ENCODE data around the gene TBX6.
A peak's percentile ranks its signal among the peaks of the same experiment; 100 is the strongest.

The TBX6 gene

DNA sequence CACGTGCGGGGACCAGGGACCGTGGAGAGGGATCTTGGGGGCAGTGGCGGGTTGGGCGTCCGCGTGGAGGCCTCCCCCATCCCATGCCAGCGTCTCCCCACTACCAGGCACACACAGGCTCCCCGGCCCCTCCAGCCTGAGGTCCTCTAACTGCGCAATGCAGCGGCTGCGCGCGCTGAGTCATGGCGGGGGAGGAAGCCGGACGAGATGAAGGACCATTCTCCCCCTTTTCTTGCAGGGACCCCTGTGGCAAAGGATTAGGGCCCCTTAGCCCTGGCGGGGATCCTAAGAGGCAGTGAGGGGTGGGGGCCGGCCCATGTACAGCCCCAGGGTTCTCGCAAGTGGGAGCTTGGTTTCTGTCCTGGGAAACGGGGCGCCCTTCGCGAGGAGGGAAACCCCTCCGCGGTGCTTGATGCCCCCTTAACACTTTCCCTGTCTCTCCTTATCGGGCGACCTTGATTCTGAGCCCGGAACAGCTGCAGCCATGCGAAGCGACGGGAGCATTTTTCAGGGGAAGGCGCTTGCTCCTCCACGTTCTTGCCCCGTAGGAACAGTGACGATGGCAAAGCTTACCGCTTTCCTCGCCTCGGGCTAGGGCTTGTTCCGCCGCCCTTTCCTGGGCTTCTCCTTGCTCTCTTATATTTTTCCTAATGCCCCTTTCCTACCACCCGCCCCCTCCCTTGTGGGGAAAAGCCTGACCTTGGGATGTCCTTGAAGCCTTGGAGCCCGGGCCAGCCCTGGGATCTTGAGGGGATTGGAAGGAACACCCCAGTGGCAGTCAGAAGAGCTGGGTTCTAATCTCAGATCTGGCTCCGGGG lies 25.6 kb downstream of the TBX6 start:
- no peak for DNase-seq (ENCODE audit: low read depth, low spot score)
- H3K4me3 ChIP-seq (ENCODE audit: low read depth, low read length), result peak overlapping the region; percentile 97
- in situ Hi-C loops (cut with HindIII; ENCODE audit: low sequenced_read_pairs), result no loop called here
- TF ChIP-seq, protein P1, sequence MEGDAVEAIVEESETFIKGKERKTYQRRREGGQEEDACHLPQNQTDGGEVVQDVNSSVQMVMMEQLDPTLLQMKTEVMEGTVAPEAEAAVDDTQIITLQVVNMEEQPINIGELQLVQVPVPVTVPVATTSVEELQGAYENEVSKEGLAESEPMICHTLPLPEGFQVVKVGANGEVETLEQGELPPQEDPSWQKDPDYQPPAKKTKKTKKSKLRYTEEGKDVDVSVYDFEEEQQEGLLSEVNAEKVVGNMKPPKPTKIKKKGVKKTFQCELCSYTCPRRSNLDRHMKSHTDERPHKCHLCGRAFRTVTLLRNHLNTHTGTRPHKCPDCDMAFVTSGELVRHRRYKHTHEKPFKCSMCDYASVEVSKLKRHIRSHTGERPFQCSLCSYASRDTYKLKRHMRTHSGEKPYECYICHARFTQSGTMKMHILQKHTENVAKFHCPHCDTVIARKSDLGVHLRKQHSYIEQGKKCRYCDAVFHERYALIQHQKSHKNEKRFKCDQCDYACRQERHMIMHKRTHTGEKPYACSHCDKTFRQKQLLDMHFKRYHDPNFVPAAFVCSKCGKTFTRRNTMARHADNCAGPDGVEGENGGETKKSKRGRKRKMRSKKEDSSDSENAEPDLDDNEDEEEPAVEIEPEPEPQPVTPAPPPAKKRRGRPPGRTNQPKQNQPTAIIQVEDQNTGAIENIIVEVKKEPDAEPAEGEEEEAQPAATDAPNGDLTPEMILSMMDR (IDR thresholded peaks at IDR 0.05; ENCODE audit: low read depth, low read length), result no peak

DNA sequence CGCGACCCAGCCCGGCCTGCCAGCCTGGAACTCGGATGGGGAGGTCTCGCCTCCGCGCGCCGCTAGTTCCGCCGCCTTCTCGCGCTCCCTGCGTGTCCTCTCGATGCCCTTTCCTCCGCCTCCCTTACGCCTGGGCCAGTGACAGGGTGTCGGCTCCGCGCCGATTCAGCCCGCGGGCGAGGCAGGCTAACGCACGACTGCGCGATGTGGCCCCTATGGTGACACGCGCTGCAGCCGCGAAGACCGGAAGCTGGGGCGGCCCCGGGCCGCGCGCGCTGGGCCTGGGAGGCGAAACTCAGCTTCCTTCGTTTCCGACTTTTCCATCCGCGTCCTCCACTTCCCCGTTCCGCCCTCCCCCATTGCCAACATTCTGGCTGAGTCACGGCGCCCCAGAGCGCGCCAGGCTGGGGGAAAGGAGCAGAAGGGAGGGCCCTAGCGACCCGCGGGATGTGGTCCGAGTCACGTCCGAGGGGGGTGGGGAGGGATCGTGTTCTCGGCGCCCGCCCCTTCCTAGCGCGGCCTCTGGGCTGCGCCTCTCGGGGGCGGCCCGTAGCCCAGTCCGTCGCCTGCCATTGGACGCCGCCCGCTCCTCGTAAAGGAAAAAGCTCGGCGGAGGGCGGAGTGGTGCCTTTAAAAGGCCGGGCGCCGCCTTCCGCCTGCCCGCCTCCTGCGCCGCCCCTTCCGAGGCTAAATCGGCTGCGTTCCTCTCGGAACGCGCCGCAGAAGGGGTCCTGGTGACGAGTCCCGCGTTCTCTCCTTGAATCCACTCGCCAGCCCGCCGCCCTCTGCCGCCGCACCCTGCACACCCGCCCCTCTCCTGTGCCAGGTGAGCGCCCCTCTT lies 26.4 kb downstream of the TBX6 start, which contains the start of gene ALDOA:
Gene ALDOA, plus strand, starts transcription at position 659 of the 841 bp plus-strand sequence. CDS start 1,138 bp downstream, outside the sequence.
- TF ChIP-seq, protein P1 (IDR thresholded peaks at IDR 0.05; ENCODE audit: low read depth, low read length), result no peak
- in situ Hi-C loops (cut with HindIII; ENCODE audit: low sequenced_read_pairs), result no loop called here
- H3K4me3 ChIP-seq (ENCODE audit: low read depth, low read length), result peak within 1 kb of the TSS; percentile 97
- peak; percentile 100 for DNase-seq (ENCODE audit: low read depth, low spot score)

DNA sequence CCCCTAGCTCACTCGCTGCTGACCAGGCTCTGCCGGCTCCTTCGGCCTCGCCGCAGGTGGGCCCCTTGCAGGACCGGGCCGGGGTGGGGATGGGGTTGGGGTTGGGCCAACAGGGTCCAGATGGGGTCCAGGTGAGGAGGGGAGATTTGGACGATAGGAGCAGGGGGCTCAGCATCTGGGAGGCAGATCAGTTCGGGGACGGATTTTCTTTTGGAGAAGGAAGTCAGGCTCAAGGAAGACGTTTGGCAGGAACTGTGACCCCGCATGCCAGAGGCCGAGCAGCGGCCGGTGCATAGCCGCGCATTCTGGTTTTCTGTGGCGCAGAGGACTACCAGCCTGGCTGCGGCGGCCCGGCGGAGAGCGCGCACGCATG lies 27.0 kb downstream of the TBX6 start:
- TF ChIP-seq, protein P1 (IDR thresholded peaks at IDR 0.05; ENCODE audit: low read depth, low read length), result no peak
- no peak for DNase-seq (ENCODE audit: low read depth, low spot score)
- peak overlapping the region; percentile 49 for H3K4me3 ChIP-seq (ENCODE audit: low read depth, low read length)
- in situ Hi-C loops (cut with HindIII; ENCODE audit: low sequenced_read_pairs), result no loop called here

DNA sequence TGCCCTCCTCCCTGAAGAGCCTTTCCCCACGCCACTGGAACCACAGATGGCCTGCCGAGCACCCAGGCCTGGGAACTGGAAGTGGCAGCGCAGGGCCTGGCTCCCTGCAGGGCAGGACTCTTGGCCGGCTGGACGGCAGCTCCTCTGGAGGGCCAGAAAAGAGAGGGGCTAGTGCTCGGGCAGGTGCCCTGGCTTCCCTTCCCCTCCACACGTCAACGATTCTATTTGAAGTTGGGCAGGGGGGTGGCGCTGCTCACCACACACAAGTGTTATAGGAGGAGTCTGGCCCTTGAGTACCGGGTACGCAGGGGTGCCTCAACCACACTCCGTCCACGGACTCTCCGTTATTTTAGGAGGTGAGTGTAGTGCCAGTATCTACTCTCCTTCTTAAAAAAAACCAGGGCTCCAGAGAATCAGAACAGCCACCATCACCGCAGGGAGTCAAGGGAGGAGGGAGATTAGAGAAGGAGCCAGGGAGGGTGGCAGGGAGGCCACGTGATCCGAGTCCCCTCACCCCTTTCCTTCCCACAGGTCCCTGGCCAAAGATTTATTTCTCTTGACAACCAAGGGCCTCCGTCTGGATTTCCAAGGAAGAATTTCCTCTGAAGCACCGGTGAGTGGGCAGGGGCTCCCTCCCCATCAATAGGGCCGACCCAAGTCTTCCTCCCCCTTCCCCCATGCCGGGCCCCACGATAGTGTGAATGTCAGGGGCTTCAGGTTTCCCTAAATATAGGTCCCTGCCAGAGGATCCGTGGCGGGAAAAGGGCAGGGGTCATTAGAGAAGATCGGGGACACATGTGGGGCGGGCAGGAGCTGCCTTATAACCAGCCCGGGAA lies 27.6 kb downstream of the TBX6 start:
- in situ Hi-C loops (cut with HindIII; ENCODE audit: low sequenced_read_pairs), result no loop called here
- DNase-seq (ENCODE audit: low read depth, low spot score), result peak; percentile 47
- TF ChIP-seq, protein P1 (IDR thresholded peaks at IDR 0.05; ENCODE audit: low read depth, low read length), result peak; percentile 34
- peak overlapping the region; percentile 49 for H3K4me3 ChIP-seq (ENCODE audit: low read depth, low read length)

DNA sequence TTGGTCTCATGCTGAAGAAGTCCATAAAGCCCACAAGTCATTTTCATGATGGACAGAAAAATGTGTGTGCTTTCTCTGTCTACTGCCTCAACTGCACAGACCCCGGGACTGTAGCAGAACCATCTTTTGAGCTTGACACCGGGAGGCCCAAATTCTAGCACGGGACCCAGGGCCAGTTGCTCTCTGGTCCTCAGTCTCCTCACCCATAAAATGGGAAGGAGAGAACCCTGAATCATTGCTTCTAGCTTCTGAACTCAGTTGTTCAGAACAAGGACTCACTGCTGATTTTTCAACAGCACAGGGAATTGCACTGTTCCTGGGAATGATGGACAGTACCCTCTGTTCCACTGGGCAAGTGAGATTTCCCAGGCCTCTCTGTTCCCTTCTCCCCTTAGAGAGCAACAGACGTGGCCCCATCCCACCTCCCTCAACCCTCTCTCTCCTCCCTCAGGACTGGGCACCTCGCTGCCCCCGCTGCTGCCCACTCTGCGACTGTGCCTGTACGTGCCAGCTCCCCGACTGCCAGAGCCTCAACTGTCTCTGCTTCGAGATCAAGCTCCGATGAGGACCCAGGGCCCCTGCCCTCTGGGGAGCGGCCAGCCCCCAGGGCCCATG lies 28.3 kb downstream of the TBX6 start:
- in situ Hi-C loops (cut with HindIII; ENCODE audit: low sequenced_read_pairs), result no loop called here
- DNase-seq (ENCODE audit: low read depth, low spot score), result no peak
- no peak overlapping the region for H3K4me3 ChIP-seq (ENCODE audit: low read depth, low read length)
- TF ChIP-seq, protein P1 (IDR thresholded peaks at IDR 0.05; ENCODE audit: low read depth, low read length), result no peak
